Epithelial cell of alveolus of lung (primary cell): ENCODE data around the gene ADGB. TPM values are rescaled to one million over a fixed set of nuclear protein-coding genes. Genes with fewer than 3 reads are reported as not detected.

ENCODE experiments used
- total RNA-seq: library from RNA; depleted of rRNA; stranded (reverse); fragments of >200 nt; gene quantifications from 2 replicates; pipeline ENCODE4 v1.2.1, GENCODE V29; 2015

Gene ADGB
- not detected in 2 replicates for total RNA-seq

DNA sequence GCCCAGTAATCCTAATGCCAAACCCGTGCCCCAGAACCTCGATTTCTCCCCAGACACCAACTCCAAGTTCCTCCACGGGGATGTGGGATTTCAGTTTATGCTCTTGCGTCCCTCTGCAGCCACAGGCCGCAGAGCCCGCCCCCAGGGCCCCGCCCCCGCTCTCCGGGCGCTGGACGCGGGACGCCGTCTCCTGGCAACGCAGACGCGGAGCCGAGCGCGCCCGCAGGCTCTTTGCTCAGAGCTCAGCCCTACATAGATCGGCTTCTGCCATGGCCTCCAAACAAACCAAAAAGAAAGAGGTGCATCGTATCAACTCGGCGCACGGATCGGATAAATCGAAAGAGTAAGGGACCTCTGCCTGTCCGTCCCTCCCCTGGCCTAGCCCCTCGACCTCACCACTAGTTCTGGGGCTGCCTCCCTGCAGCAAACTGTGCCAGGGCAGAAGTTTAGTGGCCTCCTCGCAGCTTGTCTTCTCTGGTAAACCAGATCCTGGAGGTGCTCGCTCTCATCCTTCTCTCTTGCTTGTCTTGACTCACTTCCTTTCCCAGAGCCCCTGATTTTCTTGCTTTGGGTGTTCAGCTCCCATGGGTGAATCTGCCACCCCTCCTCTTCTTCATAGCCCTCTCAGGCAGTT, at the start of gene ADGB:
Gene ADGB (plus strand): TSS at position 201 of the 634 bp plus-strand sequence. CDS start 69 bp downstream, at position 270.

Other genes starting within 250 kb of the ADGB start
- 24.8 and 134 TPM in 2 replicates for gene RAB32, start 55.1 kb upstream of the ADGB start, total RNA-seq